Measurements from ENCODE around the gene ITPR1. TPM values are rescaled to one million over a fixed set of nuclear protein-coding genes. Genes with fewer than 3 reads are reported as not detected.
A peak's percentile ranks its signal among the peaks of the same experiment; 100 is the strongest.

The ITPR1 gene
- total and polyA plus RNA-seq, 2 of the 4 experiments (the other 2 are of a cell fraction), result 1.8 to 5.7 TPM

DNA sequence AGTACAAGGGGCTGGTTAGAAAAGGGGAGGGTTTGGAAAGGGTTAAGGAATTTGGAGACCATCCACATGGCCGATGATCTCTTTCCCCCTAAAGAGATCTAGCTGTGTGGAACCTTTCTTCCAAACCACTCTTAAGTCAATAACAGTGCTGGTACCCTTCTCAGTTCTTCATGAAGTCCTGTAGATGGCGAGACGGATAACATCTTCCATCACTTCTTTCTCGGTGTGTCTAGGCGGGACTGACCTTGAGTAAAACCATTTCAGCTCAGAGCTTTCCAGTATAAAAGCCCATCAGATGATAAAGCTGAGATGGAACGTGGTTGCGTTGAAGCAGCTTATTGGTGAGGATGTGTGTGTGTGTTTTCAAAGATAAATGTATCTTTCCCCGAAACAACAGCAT is 334.6 kb downstream of the ITPR1 start:
- no peak for TF ChIP-seq FOS (IDR thresholded peaks at IDR 0.05; ENCODE audit: low read depth, low read length)
- TF ChIP-seq, protein P1, sequence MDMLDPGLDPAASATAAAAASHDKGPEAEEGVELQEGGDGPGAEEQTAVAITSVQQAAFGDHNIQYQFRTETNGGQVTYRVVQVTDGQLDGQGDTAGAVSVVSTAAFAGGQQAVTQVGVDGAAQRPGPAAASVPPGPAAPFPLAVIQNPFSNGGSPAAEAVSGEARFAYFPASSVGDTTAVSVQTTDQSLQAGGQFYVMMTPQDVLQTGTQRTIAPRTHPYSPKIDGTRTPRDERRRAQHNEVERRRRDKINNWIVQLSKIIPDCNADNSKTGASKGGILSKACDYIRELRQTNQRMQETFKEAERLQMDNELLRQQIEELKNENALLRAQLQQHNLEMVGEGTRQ (IDR thresholded peaks at IDR 0.05; ENCODE audit: low read depth, low read length), result no peak
- TF ChIP-seq NFE2L2 (IDR thresholded peaks at IDR 0.05; ENCODE audit: low read depth, low read length), result no peak
- TF ChIP-seq, protein P2, sequence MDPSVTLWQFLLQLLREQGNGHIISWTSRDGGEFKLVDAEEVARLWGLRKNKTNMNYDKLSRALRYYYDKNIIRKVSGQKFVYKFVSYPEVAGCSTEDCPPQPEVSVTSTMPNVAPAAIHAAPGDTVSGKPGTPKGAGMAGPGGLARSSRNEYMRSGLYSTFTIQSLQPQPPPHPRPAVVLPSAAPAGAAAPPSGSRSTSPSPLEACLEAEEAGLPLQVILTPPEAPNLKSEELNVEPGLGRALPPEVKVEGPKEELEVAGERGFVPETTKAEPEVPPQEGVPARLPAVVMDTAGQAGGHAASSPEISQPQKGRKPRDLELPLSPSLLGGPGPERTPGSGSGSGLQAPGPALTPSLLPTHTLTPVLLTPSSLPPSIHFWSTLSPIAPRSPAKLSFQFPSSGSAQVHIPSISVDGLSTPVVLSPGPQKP (IDR thresholded peaks at IDR 0.05; ENCODE audit: borderline replicate concordance, low read depth, low read length), result no peak
- no peak for TF ChIP-seq MXI1 (IDR thresholded peaks at IDR 0.05; ENCODE audit: borderline replicate concordance, low read depth, low read length)
- TF ChIP-seq RAD21 (IDR thresholded peaks at IDR 0.05; ENCODE audit: low read length), result no peak
- no peak for TF ChIP-seq MAZ (IDR thresholded peaks at IDR 0.05; ENCODE audit: borderline replicate concordance, low read depth, low read length)
- TF ChIP-seq SMC3 (IDR thresholded peaks at IDR 0.05; ENCODE audit: low read depth, low read length), result no peak
- TF ChIP-seq, protein P3, sequence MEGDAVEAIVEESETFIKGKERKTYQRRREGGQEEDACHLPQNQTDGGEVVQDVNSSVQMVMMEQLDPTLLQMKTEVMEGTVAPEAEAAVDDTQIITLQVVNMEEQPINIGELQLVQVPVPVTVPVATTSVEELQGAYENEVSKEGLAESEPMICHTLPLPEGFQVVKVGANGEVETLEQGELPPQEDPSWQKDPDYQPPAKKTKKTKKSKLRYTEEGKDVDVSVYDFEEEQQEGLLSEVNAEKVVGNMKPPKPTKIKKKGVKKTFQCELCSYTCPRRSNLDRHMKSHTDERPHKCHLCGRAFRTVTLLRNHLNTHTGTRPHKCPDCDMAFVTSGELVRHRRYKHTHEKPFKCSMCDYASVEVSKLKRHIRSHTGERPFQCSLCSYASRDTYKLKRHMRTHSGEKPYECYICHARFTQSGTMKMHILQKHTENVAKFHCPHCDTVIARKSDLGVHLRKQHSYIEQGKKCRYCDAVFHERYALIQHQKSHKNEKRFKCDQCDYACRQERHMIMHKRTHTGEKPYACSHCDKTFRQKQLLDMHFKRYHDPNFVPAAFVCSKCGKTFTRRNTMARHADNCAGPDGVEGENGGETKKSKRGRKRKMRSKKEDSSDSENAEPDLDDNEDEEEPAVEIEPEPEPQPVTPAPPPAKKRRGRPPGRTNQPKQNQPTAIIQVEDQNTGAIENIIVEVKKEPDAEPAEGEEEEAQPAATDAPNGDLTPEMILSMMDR (conservative IDR thresholded peaks at IDR 0.05; ENCODE audit: low read depth, low read length), result no peak
- TF ChIP-seq POLR2A (IDR thresholded peaks at IDR 0.05; ENCODE audit: low read depth, low read length), result no peak
- no peak for TF ChIP-seq CHD1 (IDR thresholded peaks at IDR 0.05; ENCODE audit: low read depth, low read length)
- TF ChIP-seq BHLHE40 (IDR thresholded peaks at IDR 0.05; ENCODE audit: low read depth, low read length), result no peak
- Histone ChIP-seq H3K14ac (replicated peaks; ENCODE audit: low read depth, low read length) (no peak overlapping the region), H2AK9ac (replicated peaks; ENCODE audit: low read depth, low read length, poor library complexity) (no peak overlapping the region), H2BK15ac (ENCODE audit: low read depth, low read length) (peak overlapping the region; percentile 30; the same call in 1 of the 3 replicates), H4K91ac (ENCODE audit: insufficient read depth, low read depth, low read length) (no peak overlapping the region), H3K27me3 (ENCODE audit: control insufficient read depth, insufficient read depth, low read length) (no peaks in the 10 kb centered on the region), H4K20me1 (ENCODE audit: insufficient read depth, low read length) (no peaks in the 10 kb centered on the region), H3K4me2 (ENCODE audit: low read depth, low read length) (no peak overlapping the region), H4K5ac (ENCODE audit: low read depth, low read length) (no peak overlapping the region), H3K9me3 (ENCODE audit: control insufficient read depth, insufficient read depth, low read length) (no peaks in the 10 kb centered on the region), H3K4ac (ENCODE audit: low read depth, low read length) (no peak overlapping the region), H2BK120ac (ENCODE audit: low read depth, low read length) (no peak overlapping the region), H3K56ac (ENCODE audit: extremely low read depth, insufficient read depth, low read length) (no peak overlapping the region), H3K23ac (ENCODE audit: low read depth, low read length) (no peak overlapping the region), H3K9me1 (ENCODE audit: insufficient read depth, low read length) (peaks cover 4% of the 10 kb centered on the region), H3K27ac (ENCODE audit: insufficient read depth, low read length) (no peak overlapping the region), H3K9ac (ENCODE audit: low read depth, low read length) (no peak overlapping the region), H3K79me1 (ENCODE audit: low read depth in 1 of 2, low read length in 2 of 2) (no peaks in the 10 kb centered on the region), H3K4me1 (ENCODE audit: control insufficient read depth, insufficient read depth, low read length) (peaks cover 9% of the 10 kb centered on the region), H3K18ac (ENCODE audit: low read depth, low read length) (no peak overlapping the region), H3K4me3 (ENCODE audit: insufficient read depth, low read depth, low read length) (no peak overlapping the region), H2BK20ac (ENCODE audit: low read depth, low read length) (no peak overlapping the region), H2AFZ (replicated peaks; ENCODE audit: low read length, poor library complexity) (no peak overlapping the region), H2AK5ac (ENCODE audit: low read depth, low read length) (no peak overlapping the region), H2BK5ac (ENCODE audit: low read depth, low read length, poor library complexity, severe bottlenecking) (no peak overlapping the region), H4K8ac (ENCODE audit: low read depth in 2 of 2, low read length in 2 of 2) (no peak overlapping the region), H3K36me3 (ENCODE audit: control insufficient read depth, insufficient read depth, low read length) (no peaks in the 10 kb centered on the region)
- dilution Hi-C loops (cut with HindIII; ENCODE audit: low sequenced_read_pairs, unreplicated experiment) (no loop called here), in situ Hi-C loops (cut with MboI; ENCODE audit: low sequenced_read_pairs) (no loop called here), intact Hi-C loops (cut with micrococcal nuclease) (no loop called here)
- no CpG with 5 or more reads among the region's 8 CpGs for WGBS, 2 experiments (ENCODE audit: extremely low coverage in 2 of 2, insufficient read length in 1 of 2)
- ATAC-seq (ENCODE audit: low read depth) (no peak), DNase-seq (no peak)
- no TSS peak for BruUV-seq (replicated peaks)
- ChIA-PET POLR2A (ENCODE audit: unreplicated experiment) (no interaction called here), CTCF (no interaction called here)
